ENCODE results near the gene VEGFA. TPM values are rescaled to one million over a fixed set of nuclear protein-coding genes. Genes with fewer than 3 reads are reported as not detected.

Gene VEGFA
- total RNA-seq, 1 donor from 2014 or later: 22.4 TPM

DNA sequence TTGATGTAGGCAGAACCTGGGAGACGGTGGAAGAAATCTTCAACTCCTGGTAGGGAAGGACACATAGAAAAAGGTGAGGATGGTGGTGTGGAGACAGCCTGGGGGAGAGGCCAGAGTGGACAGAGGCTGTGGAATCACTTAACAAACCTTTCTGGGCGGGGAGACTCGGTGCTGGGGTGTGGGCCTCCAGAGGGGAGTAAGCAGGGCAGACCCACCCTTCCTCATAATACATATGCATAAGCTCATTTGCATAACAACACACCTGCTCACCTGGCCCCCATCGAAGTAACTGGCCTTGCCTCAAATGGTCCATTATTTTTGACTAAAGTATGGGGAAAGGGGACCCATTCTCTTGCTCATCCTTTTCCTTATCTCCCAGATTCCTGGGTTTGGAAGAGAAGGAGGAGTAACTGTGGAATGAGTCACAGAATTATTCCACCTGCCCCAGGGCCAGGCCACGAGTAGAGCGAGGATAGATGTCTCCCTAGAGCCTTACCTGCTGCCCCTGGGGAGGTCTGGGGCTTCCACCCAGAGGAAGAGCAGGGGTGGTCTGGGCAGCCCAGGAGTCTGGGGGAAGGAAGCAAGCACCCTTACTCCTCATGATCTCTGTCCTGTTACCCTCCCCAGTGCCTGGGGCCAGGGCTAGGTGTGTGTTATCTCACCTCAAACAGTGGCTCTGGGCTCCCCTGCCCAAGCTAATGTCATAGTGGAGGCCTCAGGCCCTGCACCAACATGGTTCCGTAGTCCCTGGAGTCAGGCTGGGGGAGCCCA is 10.7 kb upstream of the VEGFA start:
- intact Hi-C loops (cut with micrococcal nuclease): no loop called here

DNA sequence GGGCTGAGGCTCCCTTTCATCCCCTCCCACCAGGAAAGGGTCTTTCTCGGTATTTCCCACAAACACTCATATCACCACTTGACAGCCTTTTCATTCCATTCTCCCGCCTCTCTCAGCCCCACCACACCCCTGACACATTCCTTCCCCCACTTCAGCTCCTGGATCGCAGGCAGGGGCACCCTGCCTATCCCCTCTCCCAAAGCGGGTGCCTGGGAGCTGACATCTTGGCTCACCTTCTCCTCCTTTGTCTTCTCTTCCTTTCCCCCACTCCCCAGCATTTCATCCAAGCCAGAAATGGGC is 10.2 kb upstream of the VEGFA start:
- intact Hi-C loops (cut with micrococcal nuclease): no loop called here

DNA sequence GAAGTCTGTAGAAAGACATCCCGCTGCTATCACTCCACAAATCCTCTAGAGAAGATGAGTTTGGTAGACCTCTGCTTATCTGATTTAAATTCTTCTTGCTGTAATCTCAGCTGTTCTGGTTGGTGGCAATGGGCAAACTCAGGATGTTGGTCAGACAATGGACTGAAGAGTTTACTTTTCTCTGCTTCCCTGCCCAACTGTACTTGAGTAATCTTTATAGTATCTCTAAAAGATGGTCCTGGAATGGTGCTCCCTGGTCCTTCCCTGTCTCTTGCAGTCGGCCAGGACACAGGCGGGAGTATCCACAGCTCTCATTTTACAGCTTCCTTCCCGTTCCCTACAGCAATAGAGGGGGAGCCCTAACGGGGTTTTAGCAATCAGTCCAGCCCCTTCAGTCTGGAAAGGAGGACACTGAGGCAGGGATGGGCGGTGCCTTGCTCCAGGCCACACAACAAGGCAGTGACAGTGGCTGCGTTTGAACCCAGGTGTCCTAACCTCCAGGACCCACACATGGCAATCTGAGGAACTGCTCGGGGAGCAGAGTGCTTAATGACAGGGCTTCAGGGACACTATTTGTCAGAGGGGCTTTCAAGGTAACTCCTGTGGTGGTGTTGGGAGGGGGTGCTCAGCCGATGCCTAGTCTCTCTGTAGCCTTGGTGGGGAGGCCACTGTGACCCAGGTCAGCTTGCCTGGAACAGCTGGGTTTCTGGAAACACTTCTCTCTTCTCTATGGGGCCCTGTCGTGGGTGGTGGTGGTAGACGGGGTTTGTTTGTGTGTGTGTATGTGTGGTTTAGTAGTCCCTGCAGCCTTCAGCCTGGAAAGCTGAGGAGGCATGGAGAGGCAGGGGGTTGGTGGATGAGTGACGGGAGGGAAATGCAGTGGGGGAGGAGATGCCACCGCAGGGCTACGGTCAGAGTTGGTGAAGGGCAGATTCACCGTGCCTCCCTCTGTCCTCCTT is 9.5 kb upstream of the VEGFA start:
- intact Hi-C loops (cut with micrococcal nuclease): no loop called here

DNA sequence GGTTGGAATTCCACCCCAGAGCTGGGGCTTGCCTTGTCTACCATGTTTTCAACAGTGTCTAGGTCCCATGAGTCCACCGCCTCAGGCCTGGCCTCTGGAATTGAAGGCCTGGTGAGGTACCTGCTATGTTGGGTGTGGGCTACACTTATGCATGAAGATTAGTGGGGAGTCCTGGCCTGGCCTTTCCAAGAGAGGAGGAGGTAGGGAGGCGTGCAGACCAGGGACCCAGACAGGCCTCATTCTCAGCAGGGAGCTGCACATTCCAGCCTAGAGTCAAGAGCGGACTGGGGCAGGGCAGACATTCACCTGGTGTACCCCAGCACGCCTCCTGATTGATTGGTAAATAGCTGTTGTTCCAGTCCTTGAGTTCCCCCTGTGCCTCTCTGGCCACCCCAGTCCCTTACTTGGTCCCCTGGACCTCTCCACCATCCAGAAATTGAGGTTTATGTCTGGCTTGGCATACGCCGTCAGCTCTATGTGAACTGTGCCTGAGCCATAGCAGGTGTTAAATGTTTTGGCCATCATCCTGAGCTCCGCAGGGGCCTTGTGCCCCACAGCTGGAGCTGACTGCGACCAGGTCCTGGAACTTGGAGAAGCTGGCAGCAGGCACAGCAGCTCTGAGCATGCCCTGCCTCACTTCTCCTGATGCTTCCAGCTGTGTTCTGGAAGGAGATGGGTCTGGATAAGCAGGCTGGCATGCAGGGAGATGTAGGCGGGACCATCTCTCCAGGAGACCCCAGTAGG is 8.2 kb upstream of the VEGFA start:
- intact Hi-C loops (cut with micrococcal nuclease): no loop called here

DNA sequence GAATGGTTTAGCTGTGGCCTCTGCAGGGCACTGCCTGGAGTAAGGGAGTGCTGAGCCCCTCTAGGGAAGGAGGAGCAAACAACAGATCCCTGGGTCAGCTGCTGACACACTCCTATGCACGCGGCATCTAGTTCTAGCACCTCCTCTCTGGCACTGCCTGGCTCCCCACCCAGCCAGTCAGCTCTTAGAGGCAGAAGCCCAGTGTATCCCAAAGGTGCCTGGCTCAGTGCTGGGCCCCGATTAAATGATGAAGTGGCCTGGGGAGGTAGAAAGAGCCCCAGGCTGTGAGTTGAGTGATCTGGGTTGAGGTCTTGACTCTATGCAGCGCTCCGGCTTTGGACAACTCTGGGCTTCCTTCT is 7.6 kb upstream of the VEGFA start:
- intact Hi-C loops (cut with micrococcal nuclease): no loop called here

DNA sequence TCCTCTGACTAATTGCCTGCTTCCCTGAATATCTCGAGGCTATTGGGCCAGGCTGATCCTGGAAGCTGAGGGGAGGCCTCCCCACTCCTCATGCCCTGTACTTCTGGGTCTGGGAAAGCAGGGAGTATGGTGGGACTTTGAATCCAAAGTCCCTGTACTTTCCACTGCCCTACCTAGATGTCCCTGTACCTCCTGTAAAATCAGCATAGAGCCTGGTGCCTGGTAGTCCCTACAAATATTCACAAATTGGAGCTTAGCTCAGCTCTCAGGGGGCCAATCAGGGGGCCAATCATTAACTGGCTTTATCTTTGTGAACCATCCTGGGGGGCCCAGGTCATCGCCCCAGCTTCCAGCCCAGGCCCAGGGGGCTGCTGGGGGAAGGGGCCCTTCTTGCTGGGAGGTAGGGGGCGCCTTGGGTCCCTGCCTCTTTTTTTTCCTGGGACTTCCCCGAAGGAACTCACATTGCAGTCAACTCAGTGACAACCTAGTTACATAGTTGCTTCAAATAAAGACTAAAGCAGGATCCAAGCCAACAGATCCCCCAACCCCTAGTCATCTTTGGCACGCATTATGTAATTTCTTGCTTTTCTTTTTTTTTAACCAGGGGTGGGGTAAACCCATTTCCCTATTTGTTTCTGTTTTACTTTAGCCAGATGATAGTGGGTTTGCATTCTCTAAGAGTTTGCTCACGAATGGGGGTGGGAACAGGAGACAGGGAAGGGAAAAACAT is 6.9 kb upstream of the VEGFA start:
- intact Hi-C loops (cut with micrococcal nuclease): no loop called here

DNA sequence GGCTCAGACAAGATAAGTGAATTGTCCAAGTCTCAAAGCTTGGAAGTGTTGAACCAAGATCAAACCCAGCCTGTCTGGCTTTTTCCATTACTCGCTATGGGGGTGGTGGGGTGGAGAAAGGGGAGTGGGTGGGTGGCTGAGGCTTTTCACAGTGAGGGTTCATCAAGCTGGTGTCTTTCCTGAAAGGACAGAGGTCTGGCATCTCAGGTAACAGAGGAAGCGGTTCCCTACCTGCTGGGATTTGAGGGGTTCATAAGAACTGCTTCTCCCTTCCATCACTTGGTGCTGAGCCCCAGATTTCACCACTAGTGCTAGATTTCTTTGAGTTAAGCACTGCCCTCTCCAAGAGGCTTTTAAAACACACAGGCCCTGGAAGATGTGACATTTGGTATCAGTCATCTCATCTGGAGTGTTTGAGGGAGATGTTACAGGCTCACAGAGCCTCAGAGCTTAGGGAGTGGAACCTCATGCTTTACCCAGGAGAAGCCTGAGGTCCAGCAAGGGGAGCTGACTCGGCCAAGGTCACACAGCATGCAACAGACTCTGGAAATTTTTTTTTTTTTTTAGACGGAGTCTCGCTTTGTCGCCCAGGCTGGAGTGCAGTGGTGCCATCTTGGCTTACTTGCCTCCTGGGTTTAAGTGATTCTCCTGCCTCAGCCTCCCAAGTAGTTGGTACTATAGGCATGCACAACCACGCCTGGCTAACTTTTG is 6.0 kb upstream of the VEGFA start:
- intact Hi-C loops (cut with micrococcal nuclease): no loop called here

DNA sequence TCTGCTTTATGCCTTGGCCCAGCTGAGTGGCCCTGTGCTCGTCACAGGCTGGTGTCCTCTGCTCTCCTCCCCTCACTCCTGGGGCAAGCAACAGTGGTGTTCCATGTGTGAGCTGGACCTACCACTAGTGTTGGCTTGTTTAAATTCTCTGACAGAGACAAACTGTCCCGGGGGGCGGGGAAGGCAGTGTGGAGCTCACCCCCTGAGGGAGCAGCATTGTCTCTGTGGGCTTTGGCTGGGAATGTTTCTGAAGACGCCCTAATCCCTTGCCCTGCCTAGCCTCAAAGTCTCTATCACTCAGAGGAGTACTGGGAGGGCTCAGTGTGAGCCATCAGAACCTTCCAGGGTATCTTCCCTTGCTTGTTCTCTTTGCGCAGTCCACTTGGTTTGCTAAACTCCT is 5.2 kb upstream of the VEGFA start:
- intact Hi-C loops (cut with micrococcal nuclease): no loop called here

DNA sequence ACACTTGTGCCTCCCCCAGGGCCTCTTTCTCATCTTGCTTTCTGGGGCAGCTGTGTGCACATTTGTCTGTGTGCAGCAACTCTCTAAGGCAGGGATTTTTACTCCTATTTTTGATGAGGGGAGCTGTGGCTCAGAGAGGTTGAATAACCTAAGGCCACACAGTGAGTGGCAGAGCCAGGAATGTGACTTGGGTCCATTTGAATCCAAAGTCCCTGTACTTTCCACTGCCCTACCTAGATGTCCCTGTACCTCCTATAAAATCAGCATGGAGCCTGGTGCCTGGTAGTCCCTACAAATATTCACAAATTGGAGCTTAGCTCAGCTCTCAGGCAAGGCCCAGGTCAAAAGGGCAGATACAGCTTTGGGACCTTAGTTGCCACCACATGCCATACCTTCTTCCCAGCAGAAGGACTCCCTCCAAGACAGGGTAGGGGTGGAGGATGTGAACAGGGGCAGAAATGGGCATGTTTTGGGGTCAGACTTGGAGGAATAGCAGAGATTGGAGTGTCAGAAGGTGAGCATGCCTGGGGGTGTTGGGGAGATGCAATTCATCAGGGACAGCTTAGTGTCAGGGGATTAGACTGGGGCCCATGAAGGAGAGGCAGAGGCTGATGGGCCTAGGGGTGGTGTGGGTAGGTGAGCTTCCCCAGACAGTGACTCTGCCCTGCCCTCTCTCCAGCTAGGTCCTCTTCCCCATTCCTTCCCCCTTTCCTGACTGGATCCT is 4.1 kb upstream of the VEGFA start:
- intact Hi-C loops (cut with micrococcal nuclease): no loop called here

DNA sequence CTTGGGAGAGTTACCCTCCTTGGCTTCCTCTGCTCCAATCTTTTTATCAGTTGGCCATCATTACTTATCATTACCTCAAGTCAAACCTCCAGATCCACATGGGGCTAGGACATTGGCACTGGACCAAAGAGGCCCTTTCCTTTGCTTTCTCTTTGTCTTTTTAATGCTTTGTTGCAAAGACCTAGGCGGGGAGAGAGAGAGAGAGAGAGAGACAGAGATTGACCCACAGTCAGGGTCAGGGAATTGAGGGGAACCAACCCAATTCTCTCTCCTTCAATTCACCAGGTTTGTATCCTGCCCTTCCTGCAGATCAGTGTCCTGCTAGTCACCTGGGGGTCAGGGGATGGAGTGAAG is 3.5 kb upstream of the VEGFA start:
- intact Hi-C loops (cut with micrococcal nuclease): no loop called here

DNA sequence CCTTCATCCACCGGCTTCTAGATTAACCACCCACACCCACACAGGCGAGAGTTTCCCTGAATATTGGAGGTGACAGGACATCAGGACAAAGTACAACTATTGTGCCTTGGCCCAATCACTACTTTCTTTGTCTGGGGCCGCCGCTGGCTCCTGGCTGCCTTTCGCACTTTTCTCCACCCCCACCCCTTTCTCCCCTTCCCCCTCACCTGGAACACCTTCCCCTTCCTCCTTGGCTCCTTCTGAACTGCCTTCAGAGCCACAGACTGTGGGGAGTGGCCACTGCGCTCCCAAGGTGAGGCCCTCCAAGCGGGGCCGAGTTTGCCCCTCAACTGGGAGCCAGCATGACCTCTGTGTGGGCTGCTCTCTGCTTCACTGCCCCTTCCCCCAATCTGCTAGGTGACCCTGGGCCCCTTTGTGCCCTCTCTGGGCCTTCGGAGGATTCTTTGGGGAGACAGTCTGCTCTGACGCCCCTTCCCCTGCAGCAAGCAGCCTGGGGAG is 3.0 kb upstream of the VEGFA start:
- intact Hi-C loops (cut with micrococcal nuclease): no loop called here

DNA sequence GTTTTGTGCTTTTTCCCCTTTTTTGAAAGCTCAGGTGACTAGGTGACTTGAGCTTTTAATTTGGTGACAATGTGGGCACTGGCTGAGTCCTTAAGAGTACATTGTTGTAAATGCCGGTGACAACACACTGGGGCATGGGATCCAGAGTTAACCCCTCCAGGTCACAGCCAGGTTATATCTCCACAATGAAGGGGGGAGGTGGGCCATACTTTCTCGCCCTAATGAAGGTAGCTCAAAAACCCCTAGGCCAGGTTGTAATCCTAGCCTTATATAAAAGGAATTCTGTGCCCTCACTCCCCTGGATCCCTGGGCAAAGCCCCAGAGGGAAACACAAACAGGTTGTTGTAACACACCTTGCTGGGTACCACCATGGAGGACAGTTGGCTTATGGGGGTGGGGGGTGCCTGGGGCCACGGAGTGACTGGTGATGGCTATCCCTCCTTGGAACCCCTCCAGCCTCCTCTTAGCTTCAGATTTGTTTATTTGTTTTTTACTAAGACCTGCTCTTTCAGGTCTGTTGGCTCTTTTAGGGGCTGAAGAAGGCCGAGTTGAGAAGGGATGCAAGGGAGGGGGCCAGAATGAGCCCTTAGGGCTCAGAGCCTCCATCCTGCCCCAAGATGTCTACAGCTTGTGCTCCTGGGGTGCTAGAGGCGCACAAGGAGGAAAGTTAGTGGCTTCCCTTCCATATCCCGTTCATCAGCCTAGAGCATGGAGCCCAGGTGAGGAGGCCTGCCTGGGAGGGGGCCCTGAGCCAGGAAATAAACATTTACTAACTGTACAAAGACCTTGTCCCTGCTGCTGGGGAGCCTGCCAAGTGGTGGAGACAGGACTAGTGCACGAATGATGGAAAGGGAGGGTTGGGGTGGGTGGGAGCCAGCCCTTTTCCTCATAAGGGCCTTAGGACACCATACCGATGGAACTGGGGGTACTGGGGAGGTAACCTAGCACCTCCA is 2.2 kb upstream of the VEGFA start:
- intact Hi-C loops (cut with micrococcal nuclease): loop anchor here (2.0 kb wide), 1 partner anchor 235 kb away; no protein-coding TSS in a partner anchor

DNA sequence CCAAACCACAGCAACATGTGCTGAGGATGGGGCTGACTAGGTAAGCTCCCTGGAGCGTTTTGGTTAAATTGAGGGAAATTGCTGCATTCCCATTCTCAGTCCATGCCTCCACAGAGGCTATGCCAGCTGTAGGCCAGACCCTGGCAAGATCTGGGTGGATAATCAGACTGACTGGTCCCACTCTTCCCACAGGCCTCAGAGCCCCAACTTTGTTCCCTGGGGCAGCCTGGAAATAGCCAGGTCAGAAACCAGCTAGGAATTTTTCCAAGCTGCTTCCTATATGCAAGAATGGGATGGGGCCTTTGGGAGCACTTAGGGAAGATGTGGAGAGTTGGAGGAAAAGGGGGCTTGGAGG is 1.5 kb upstream of the VEGFA start:
- intact Hi-C loops (cut with micrococcal nuclease): loop anchor here (2.0 kb wide), 1 partner anchor 234 kb away; no protein-coding TSS in a partner anchor

DNA sequence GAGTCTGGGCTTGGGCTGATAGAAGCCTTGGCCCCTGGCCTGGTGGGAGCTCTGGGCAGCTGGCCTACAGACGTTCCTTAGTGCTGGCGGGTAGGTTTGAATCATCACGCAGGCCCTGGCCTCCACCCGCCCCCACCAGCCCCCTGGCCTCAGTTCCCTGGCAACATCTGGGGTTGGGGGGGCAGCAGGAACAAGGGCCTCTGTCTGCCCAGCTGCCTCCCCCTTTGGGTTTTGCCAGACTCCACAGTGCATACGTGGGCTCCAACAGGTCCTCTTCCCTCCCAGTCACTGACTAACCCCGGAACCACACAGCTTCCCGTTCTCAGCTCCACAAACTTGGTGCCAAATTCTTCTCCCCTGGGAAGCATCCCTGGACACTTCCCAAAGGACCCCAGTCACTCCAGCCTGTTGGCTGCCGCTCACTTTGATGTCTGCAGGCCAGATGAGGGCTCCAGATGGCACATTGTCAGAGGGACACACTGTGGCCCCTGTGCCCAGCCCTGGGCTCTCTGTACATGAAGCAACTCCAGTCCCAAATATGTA is 957 bp upstream of the VEGFA start:
- intact Hi-C loops (cut with micrococcal nuclease): loop anchor here (1.0 to 2.0 kb wide), 3 partner anchors 234 to 310 kb away; no protein-coding TSS in a partner anchor

DNA sequence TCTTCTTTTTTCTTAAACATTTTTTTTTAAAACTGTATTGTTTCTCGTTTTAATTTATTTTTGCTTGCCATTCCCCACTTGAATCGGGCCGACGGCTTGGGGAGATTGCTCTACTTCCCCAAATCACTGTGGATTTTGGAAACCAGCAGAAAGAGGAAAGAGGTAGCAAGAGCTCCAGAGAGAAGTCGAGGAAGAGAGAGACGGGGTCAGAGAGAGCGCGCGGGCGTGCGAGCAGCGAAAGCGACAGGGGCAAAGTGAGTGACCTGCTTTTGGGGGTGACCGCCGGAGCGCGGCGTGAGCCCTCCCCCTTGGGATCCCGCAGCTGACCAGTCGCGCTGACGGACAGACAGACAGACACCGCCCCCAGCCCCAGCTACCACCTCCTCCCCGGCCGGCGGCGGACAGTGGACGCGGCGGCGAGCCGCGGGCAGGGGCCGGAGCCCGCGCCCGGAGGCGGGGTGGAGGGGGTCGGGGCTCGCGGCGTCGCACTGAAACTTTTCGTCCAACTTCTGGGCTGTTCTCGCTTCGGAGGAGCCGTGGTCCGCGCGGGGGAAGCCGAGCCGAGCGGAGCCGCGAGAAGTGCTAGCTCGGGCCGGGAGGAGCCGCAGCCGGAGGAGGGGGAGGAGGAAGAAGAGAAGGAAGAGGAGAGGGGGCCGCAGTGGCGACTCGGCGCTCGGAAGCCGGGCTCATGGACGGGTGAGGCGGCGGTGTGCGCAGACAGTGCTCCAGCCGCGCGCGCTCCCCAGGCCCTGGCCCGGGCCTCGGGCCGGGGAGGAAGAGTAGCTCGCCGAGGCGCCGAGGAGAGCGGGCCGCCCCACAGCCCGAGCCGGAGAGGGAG is 580 bp downstream of the VEGFA start:
- intact Hi-C loops (cut with micrococcal nuclease): loop anchor here (1.0 to 5.0 kb wide), 3 partner anchors 46 to 477 kb away; partner anchors contain the start of genes HSP90AB1, MRPL14 and TMEM63B

DNA sequence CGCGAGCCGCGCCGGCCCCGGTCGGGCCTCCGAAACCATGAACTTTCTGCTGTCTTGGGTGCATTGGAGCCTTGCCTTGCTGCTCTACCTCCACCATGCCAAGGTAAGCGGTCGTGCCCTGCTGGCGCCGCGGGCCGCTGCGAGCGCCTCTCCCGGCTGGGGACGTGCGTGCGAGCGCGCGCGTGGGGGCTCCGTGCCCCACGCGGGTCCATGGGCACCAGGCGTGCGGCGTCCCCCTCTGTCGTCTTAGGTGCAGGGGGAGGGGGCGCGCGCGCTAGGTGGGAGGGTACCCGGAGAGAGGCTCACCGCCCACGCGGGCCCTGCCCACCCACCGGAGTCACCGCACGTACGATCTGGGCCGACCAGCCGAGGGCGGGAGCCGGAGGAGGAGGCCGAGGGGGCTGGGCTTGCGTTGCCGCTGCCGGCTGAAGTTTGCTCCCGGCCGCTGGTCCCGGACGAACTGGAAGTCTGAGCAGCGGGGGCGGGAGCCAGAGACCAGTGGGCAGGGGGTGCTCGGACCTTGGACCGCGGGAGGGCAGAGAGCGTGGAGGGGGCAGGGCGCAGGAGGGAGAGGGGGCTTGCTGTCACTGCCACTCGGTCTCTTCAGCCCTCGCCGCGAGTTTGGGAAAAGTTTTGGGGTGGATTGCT is 1.3 kb downstream of the VEGFA start:
- intact Hi-C loops (cut with micrococcal nuclease): loop anchor here (2.0 to 5.0 kb wide), 2 partner anchors 355 to 476 kb away; partner anchors contain the start of genes HSP90AB1, MRPL14 and TMEM63B
